GM19397 (cell line): ENCODE measurements around the gene SIGLEC10.

Experiments
- ATAC-seq: cut with Tn5 transposase; IDR thresholded peaks from one replicate; pipeline ENCODE4 v1.9.1; 2021; ENCODE audit warnings: mild to moderate bottlenecking, moderate library complexity; ENCODE audit not compliant: unreplicated experiment

SIGLEC10 gene

GRCh38 chr19:51367255-51367564, 50.2 kb downstream of the SIGLEC10 start:
- peak; percentile 0 for ATAC-seq

- peak; percentile 42 for ATAC-seq
Observed at GRCh38 chr19:51366389-51367254, 50.8 kb downstream of the SIGLEC10 start.

- no peak for ATAC-seq
Observed at GRCh38 chr19:51365965-51366388, 51.5 kb downstream of the SIGLEC10 start, which contains the start of gene ETFB. Gene ETFB (minus strand): TSS chr19:51366388. CDS start chr19:51366326, 62 bp downstream.

- ATAC-seq = no peak
Observed at GRCh38 chr19:51365211-51365964, 52.1 kb downstream of the SIGLEC10 start.

GRCh38 chr19:51364200-51365106, 53.0 kb downstream of the SIGLEC10 start:
- ATAC-seq = no peak

- ATAC-seq = no peak
Observed at GRCh38 chr19:51361239-51361638, 56.2 kb downstream of the SIGLEC10 start.
